ENCODE results near the gene HEPHL1.

DNA sequence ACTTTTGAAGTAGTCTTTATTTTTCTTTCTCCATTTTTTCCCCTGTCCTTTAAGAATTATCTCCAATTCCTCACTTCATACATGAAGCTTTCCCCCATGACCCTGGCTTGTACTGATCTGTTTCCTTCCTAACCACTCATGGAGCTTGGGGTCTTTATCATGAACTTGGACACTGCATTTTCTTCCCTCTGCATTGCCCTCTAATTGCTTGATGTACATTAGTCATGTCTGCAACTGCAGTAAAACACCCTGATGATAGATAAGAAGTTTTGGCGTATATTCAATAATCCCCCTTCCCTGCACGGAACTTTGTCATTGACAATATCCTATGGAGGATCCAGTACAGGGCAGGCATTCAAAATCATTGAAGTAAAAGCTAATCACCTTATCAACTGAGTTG lies 3.4 kb downstream of the HEPHL1 start:
- TF ChIP-seq, protein P1, sequence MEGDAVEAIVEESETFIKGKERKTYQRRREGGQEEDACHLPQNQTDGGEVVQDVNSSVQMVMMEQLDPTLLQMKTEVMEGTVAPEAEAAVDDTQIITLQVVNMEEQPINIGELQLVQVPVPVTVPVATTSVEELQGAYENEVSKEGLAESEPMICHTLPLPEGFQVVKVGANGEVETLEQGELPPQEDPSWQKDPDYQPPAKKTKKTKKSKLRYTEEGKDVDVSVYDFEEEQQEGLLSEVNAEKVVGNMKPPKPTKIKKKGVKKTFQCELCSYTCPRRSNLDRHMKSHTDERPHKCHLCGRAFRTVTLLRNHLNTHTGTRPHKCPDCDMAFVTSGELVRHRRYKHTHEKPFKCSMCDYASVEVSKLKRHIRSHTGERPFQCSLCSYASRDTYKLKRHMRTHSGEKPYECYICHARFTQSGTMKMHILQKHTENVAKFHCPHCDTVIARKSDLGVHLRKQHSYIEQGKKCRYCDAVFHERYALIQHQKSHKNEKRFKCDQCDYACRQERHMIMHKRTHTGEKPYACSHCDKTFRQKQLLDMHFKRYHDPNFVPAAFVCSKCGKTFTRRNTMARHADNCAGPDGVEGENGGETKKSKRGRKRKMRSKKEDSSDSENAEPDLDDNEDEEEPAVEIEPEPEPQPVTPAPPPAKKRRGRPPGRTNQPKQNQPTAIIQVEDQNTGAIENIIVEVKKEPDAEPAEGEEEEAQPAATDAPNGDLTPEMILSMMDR (IDR thresholded peaks at IDR 0.05; ENCODE audit: insufficient read depth, low read depth, low read length), result no peak
- TF ChIP-seq EZH2 (IDR thresholded peaks at IDR 0.05; ENCODE audit: insufficient read depth, low read length), result no peak
